Measurements from ENCODE around the gene MGRN1.

DNA sequence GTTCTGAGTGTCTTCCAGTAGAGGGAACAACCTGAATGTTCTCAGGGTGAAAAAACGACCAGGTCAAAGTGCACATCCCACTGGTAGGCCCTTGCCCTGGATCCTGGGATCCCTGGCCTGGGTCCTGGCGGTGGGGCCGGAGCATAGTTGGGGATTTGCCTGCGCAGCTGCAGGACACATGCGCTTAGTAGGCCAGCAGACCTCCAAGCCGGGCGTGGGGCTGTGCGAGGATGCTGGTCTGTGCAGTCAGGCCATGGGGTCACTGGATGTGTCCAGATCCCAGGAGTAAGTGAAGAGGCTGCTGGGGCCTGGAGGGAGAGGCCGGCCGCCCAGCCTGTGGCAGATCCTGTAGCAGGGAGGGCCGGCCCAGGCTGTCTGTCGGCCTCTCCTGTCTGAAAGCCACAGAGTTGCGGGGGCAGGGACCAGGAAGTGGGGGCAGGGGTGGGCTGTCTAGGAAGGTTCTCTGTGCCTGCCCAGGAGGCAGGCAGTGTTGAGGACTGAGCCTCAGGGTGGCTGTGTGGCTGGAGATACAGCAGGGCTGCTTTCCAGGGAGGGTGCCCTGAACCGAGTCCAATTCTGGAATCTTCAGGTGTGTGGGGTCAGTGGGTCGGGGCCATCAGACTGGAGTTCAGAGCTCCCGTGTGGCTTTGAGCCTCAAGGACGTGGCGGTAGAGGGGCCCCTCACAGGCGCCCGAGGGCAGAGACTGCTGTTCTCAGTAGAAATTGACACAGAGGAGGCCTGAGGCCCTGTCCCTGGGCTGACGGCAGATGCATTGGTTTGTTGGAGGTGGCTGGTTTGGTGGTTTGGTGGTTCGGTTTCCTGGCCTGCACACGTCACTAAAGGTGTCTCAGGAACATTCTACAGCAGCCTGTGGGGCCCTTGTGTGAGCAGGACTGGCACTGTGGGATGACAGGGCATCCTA, 51.5 kb downstream of the MGRN1 start:
- TF ChIP-seq CTCF (IDR thresholded peaks at IDR 0.05) (no peak), POLR2A (IDR thresholded peaks at IDR 0.05) (no peak)
